Heart left ventricle (tissue), 16 donors: ENCODE measurements around the gene OPN4. TPM values are rescaled to one million over a fixed set of nuclear protein-coding genes. Genes with fewer than 3 reads are reported as not detected.
"Not testable (repeated sequence)": the region's sequence is repeated elsewhere in the genome, so short reads cannot be mapped to it uniquely, and the experiment has no call there.

Source experiments
- ATAC-seq, 4 donors: fragments of 200-7000 bp; cut with Tn5 transposase; one replicate each; pipeline ENCODE4 v1.9.1; 2020 to 2022; ENCODE audit warnings: moderate library complexity in 4 of 4, mild to moderate bottlenecking in 3 of 4, moderate number of reproducible peaks in 1 of 4
- DNase-seq, 5 donors: peaks; one replicate each; pipeline ENCODE4 v3.0.0-alpha.2; 2020
- H3K27ac ChIP-seq, 12 donors: fragments of 200-600 bp; sonication (generic) in 4 of 12; one replicate each; pipeline versions ENCODE4 v1.5.0 to v1.8.0; 2016 to 2022; ENCODE audit warnings: mild to moderate bottlenecking in 2 of 12
- H3K27me3 ChIP-seq, 9 donors: fragments of 200-600 bp; sonication (generic) in 2 of 9; one replicate each; pipeline versions ENCODE4 v1.5.1 to v1.8.0; 2016 to 2022; ENCODE audit warnings: mild to moderate bottlenecking in 3 of 9
- H3K36me3 ChIP-seq, 9 donors: fragments of 200-600 bp; sonication (generic) in 2 of 9; one replicate each; pipeline versions ENCODE4 v1.5.0 to v1.8.0; 2018 to 2022; ENCODE audit warnings: mild to moderate bottlenecking in 2 of 9
- H3K4me1 ChIP-seq, 12 donors: fragments of 200-600 bp; sonication (generic) in 4 of 12; one replicate each; pipeline versions ENCODE4 v1.5.0 to v1.8.0; 2016 to 2022; ENCODE audit warnings: mild to moderate bottlenecking in 3 of 12
- H3K4me3 ChIP-seq, 12 donors: fragments of 200-600 bp; sonication (generic) in 4 of 12; one replicate each; pipeline versions ENCODE4 v1.5.0 to v1.8.0; 2017 to 2022; ENCODE audit warnings: mild to moderate bottlenecking in 9 of 12, moderate library complexity in 4 of 12
- H3K9me3 ChIP-seq, 12 donors: fragments of 200-600 bp; sonication (generic) in 4 of 12; one replicate each; pipeline versions ENCODE4 v1.5.0 to v1.8.0; 2016 to 2022; ENCODE audit warnings: mild to moderate bottlenecking in 1 of 12
- CTCF ChIP-seq, 12 donors: fragments of 200-600 bp; sonication (generic) in 4 of 12; IDR thresholded peaks; one replicate each; pipeline versions ENCODE4 v1.5.0 to v1.8.0; 2018 to 2022; ENCODE audit warnings: antibody characterized with exemption in 12 of 12, mild to moderate bottlenecking in 5 of 12
- POLR2A ChIP-seq, 2 donors: fragments of 450-650 bp; IDR thresholded peaks; one replicate each; pipeline ENCODE4 v1.6.1; 2017; ENCODE audit warnings: antibody characterized with exemption in 2 of 2, mild to moderate bottlenecking in 2 of 2, moderate library complexity in 2 of 2
- WGBS, 4 donors: extraction: QIAGEN DNeasy Blood & Tissue Kit in 2 of 4; methylation state at CpG; one replicate each; pipeline versions ENCODE4 v1.1.5 to v1.1.7; 2013 to 2018; 5-methylcytosine and 5-hydroxymethylcytosine counted together
- intact Hi-C, 10 donors: fragments of 100-400 bp; cut with DNase I; formaldehyde crosslinking; loops; one replicate each; pipeline versions ENCODE4 v1.11.1 to v1.14.2; 2022
- polyA plus RNA-seq, 2 donors: library from polyadenylated mRNA; stranded (reverse); fragments of 200-250 nt; gene quantifications; one replicate each; pipeline ENCODE4 v1.2.3, GENCODE V29; 2013
- total RNA-seq, 9 donors: library from RNA; depleted of rRNA in 2 of 9; stranded (reverse); fragments of >200 nt in 2 of 9; fragmentation: NEBNext Ultra II Directional in 3 of 9; extraction: Animal tissue kit (Norgen Biotek cat#: 25700) in 3 of 9; gene quantifications; one replicate each; pipeline versions ENCODE4 v1.1.0 to v1.2.4, GENCODE V29; 2016 to 2023
- donor health status: ischemic (EF 13 %, LVEDD 7.1; RV severe dilation, severe dysfunction).
- donor health status: healthy with polysubstance abuse.
- donor health status: DM: no; HTN: yes; CAD: no.
- donor health status: DM: no; HTN: no; CAD: no.
- donor health status: ischemic (EF 25% LVEDD 6.9; RV normal size, moderate dysfunction).
- donor health status: ischemic (EF 25% LVEDD 5.7; RV mildly dilated, moderate dysfunction).
- donor health status: healthy.
- donor health status: DM: yes; HTN: yes; CAD: no.
- donor health status: ischemic (EF 35%, LVEDD 5.7; RV mildly dilated, moderate dysfunction).
- donor health status: nonischemic (EF 11% LVEDD 7.7; RV severe dilation, severe dysfunction).
- donor health status: DM: yes; HTN: yes; CAD: no.
- donor health status: PGD.
- donor health status: ischemic (EF 29% LVEDD 5.4; RV normal size, mild dysfunction).
- donor health status: nonischemic (EF 23%, LVEDD 6.1; RV moderate dilation, normal function).

OPN4 gene
- total and polyA plus RNA-seq, 11 donors: 0.03 to 0.28 (median 0.19) TPM; not detected in 6

GRCh38 chr10:86644794-86645445 lies 9.4 kb upstream of the OPN4 start:
- TF ChIP-seq POLR2A (IDR thresholded peaks at IDR 0.05) (no peak), CTCF (IDR thresholded peaks at IDR 0.05) (no peak)
- WGBS, 4 donors: 77 to 95% (median 90%) methylated on average over 4 to 5 of the region's 5 CpGs
- no peaks in the 10 kb centered on the region for H3K27me3 ChIP-seq
- H3K9me3 ChIP-seq: no peaks in the 10 kb centered on the region
- H3K27ac ChIP-seq: peak overlapping the region in 1 of 12 donors; percentile 13
- no peaks in the 10 kb centered on the region for H3K36me3 ChIP-seq
- DNase-seq: peak in 1 of 5 donors; percentile 48
- peaks cover 0 to 36% (median 20%) of the 10 kb centered on the region in 12 donors for H3K4me1 ChIP-seq
- H3K4me3 ChIP-seq: no peak overlapping the region
- intact Hi-C loops: loop anchor here in 2 of 10 donors (5.0 kb wide), 2 partner anchors 37 to 257 kb away; no protein-coding TSS in a partner anchor
- ATAC-seq: peak in 1 of 4 donors; percentile 3

GRCh38 chr10:86645621-86646165 lies 8.7 kb upstream of the OPN4 start:
- ATAC-seq, intact Hi-C loops, H3K27me3 ChIP-seq, H3K36me3 ChIP-seq, H3K4me3 ChIP-seq, H3K9me3 ChIP-seq, H3K27ac ChIP-seq, DNase-seq: not testable (repeated sequence)
- WGBS, 4 donors: 95 to 96% (median 95%) methylated on average over 5 of the region's 5 CpGs
- H3K4me1 ChIP-seq: peaks cover 0 to 44% (median 21%) of the 10 kb centered on the region in 12 donors

DNA sequence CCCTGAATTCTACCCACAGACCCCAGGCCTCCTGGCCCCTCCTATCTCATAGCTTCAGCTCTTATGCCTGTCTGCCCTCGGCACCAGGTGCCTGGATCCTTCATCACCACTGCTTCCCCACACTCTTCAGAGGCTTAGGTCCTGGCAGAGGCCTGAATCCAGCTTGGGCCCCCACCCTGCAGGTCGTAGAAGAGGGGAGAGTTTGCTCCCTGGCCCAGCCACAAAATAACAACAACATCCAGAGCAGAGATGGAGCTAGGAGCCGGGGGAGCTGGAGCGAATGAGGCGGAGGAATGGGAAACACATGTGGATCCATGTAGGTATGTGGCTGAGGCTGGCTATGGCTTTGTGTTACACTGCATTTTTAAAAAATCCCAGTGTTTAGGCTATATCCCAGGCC lies 7.8 kb upstream of the OPN4 start:
- Histone ChIP-seq H3K4me1 (peaks cover 0 to 51% (median 23%) of the 10 kb centered on the region in 12 donors), H3K27me3 (no peaks in the 10 kb centered on the region), H3K4me3 (no peak overlapping the region), H3K9me3 (no peaks in the 10 kb centered on the region), H3K27ac (no peak overlapping the region), H3K36me3 (no peaks in the 10 kb centered on the region)
- TF ChIP-seq POLR2A (IDR thresholded peaks at IDR 0.05): no peak
- no peak for TF ChIP-seq CTCF (IDR thresholded peaks at IDR 0.05)
- intact Hi-C loops: no loop called here
- no peak for DNase-seq
- 82 to 90% (median 86%) methylated on average over 5 of the region's 5 CpGs for WGBS, 4 donors
- no peak for ATAC-seq

DNA sequence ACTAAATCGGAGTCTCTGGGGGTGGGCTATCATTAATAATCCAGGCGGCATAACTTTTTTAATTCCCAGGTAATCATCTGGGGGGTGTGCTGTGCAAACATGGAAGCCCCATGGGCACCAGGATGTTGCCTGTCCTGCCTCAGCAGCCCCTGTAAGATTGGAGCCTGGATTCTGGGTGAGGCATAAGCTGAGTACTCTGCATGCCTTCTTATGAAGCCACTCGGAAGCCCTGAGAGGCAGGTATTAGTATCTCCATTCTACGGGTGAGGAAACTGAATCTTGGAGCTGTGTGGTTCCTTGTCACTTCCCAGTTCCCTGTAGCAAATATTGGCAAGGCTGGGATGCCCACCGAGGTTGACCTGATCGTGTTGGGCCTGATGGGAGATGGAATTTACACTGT lies 7.4 kb upstream of the OPN4 start:
- Histone ChIP-seq H3K9me3 (no peaks in the 10 kb centered on the region), H3K36me3 (no peaks in the 10 kb centered on the region), H3K27me3 (no peaks in the 10 kb centered on the region), H3K4me3 (no peak overlapping the region), H3K27ac (no peak overlapping the region), H3K4me1 (peaks cover 0 to 55% (median 25%) of the 10 kb centered on the region in 12 donors)
- intact Hi-C loops: no loop called here
- no peak for DNase-seq
- TF ChIP-seq CTCF (IDR thresholded peaks at IDR 0.05) (no peak), POLR2A (IDR thresholded peaks at IDR 0.05) (no peak)
- WGBS, 4 donors: 81 to 85% (median 84%) methylated on average over 6 of the region's 6 CpGs
- ATAC-seq: no peak
